ENCODE measurements around the gene MYO5B. TPM values are rescaled to one million over a fixed set of nuclear protein-coding genes. Genes with fewer than 3 reads are reported as not detected.

MYO5B gene
- total RNA-seq, 4 donors from 2014 or later = 0.63 to 31.0 (median 13.0) TPM

DNA sequence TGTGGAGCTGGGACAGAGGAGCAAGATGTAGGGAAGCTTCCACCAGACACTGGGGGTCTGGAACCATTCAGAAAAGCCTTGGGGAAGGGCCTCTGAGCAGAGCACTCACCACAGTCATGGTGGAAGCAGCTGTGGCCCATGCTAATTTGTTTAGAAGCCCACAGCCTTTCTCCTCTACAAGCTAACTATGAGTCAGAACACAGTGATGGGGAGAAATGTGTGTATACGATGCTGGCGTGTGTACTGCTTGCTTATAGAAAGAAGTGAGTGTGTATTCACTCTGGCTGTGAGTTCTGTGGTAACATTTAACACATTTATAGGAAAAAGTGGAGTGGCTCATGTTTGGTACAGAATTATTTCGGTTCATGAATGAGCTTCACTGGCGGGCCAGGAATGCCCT is 224.6 kb downstream of the MYO5B start:
- DNase-seq (ENCODE audit: low spot score) = no peak
- TF ChIP-seq, protein P1, sequence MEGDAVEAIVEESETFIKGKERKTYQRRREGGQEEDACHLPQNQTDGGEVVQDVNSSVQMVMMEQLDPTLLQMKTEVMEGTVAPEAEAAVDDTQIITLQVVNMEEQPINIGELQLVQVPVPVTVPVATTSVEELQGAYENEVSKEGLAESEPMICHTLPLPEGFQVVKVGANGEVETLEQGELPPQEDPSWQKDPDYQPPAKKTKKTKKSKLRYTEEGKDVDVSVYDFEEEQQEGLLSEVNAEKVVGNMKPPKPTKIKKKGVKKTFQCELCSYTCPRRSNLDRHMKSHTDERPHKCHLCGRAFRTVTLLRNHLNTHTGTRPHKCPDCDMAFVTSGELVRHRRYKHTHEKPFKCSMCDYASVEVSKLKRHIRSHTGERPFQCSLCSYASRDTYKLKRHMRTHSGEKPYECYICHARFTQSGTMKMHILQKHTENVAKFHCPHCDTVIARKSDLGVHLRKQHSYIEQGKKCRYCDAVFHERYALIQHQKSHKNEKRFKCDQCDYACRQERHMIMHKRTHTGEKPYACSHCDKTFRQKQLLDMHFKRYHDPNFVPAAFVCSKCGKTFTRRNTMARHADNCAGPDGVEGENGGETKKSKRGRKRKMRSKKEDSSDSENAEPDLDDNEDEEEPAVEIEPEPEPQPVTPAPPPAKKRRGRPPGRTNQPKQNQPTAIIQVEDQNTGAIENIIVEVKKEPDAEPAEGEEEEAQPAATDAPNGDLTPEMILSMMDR (IDR thresholded peaks at IDR 0.05) = no peak
- no peak for ATAC-seq (ENCODE audit: low FRiP score)

DNA sequence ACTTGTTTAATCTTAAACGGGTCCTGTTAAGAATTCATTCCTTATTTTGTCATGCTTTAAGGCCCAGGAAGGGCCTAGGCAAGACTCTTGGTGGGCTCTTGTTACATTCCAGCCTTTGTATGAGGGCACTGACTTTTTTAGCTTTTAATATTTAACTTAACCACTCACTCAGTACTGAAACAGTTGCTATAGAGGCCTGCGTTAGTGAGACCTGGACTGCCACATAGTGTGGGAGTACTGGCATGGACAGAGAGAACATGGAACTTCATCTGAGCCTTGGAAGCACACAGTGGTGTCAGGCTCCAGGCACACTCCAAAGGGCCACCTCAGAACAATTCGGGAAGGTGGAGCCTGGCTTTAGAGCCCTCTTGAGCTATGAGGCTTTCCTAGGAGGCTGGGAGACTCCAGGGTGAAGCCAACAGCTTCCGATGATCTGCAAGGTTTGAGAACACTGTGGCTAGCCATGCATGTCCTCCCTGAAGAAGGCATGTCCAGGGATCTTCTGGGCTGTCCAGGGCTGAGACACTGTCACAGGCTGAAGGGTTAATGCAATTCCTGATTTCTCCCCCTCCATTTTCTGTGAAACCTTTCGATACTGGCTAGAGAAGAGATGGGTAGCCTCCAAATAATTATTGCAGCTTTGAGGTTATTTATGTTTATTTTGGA is 226.2 kb downstream of the MYO5B start:
- ATAC-seq (ENCODE audit: low FRiP score) = no peak
- no peak for DNase-seq (ENCODE audit: low spot score)
- TF ChIP-seq, protein P1 (IDR thresholded peaks at IDR 0.05) = no peak

DNA sequence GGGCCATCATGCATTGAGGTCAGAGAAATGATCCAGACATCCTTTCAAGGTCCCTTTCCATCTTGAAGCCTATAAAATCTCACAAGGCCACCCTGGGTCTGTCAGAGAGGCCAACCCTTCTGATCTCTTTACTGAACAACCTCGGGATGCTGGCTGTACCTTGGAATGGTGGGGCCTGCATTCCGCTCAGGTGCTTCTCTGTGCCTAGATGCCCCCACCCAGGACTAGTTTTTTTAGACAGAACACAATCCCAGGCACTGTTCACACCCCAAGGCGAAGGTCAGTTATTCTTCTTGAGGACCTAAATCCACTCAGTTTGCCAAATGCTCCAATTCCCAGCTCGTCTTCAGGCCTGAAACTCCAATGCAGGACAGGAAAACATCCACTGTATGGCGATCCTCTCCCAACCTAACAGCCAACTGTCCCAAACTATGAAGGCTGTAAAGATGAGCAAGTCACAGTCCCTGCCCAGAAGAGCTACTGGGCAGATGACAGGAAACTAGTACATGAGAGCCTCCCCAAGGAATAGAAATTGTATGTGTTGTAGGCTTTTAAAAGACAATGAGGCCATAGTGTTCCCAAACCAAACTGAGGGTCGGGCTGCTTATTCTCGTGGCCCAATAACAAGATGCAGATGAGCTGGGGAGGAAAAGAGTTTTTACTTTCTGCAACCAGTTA is 227.2 kb downstream of the MYO5B start:
- ATAC-seq (ENCODE audit: low FRiP score) (no peak), DNase-seq (ENCODE audit: low spot score) (no peak)
- TF ChIP-seq, protein P1 (IDR thresholded peaks at IDR 0.05) = no peak

DNA sequence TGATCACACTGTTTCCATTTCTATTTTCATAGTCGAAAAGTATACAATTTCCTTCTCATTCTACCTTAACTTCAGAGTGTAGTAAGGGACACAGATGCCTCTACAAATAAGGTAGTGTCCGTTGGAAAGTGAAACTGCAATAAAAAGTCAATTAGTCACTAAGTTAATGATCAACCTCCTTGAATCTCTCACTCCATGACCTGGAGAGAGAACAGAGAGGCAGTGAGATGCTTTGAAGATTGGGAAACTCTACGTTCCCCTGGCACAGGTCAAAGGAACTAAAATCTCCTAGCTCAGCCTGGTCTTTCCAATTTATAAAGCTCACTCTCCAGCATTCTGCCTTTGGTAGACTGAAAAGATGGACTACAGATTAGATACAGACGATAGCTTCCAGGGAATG is 227.8 kb downstream of the MYO5B start:
- DNase-seq (ENCODE audit: low spot score) (no peak), ATAC-seq (ENCODE audit: low FRiP score) (no peak)
- TF ChIP-seq, protein P1 (IDR thresholded peaks at IDR 0.05) = no peak

DNA sequence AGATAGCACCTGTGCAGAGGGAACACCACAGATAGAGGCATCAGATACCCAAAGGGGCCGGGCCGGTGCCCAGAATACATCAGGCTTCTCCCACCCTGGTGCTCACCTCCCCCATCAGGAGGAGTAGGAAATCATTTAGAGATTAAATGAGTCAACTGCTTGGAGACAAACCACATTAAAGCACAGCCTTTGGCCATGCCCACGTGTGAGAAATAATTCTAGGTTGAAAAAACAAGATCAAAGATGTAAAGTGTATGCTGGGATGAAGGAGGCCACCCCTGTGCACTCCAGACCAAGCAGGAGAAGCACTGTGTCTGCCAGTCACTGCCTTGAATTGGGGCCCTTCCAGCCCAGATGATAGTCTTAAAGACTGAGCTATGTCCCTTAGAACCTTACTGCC is 228.9 kb downstream of the MYO5B start:
- no peak for ATAC-seq (ENCODE audit: low FRiP score)
- TF ChIP-seq, protein P1 (IDR thresholded peaks at IDR 0.05) = no peak
- no peak for DNase-seq (ENCODE audit: low spot score)

DNA sequence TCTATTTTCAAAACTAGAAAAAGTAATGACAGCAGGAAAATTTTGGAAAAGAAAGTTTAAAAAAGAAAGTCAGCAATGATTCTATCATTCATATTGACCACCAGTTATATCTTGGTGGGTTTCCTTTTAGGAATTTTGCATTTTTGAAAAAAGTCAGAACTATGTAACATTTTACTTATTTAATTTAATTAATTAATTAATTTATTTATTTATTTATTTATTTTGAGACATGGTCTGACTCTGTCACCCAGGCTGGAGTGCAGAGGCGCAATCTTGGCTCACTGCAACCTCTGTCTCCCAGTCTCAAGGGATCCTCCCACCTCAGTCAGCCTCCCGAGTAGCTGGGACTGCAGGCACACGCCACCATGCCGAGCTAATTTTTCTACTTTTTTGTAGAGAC is 231.7 kb downstream of the MYO5B start:
- DNase-seq (ENCODE audit: low spot score) (no peak), ATAC-seq (ENCODE audit: low FRiP score) (no peak)
- TF ChIP-seq, protein P1 (IDR thresholded peaks at IDR 0.05) = no peak

DNA sequence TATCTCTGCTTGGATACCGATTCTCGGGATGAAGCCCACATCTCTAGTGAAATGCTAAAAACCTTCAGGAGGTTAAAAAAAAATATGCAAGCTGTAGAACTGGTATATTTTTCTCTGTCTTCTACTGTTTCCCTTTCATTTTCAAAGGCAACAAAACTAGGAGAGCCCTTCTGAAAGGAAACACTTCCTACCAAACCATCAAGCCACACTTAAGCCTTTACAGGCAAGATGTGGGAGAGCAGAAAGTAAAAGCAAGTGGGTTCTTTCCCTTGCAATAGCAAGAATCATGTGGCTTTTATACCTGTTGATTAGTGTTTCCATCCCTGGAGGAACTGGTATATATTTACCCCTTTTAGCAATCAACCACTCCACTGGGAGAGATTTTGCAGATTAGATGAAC is 233.7 kb downstream of the MYO5B start:
- ATAC-seq (ENCODE audit: low FRiP score) (no peak), DNase-seq (ENCODE audit: low spot score) (no peak)
- TF ChIP-seq, protein P1 (IDR thresholded peaks at IDR 0.05) = no peak

Measured in omental fat pad (tissue), 4 donors.